Uterus (tissue), 4 donors: Measurements from ENCODE around the gene MAP1LC3A. TPM values are rescaled to one million over a fixed set of nuclear protein-coding genes. Genes with fewer than 3 reads are reported as not detected.
"Not testable (repeated sequence)": the region's sequence is repeated elsewhere in the genome, so short reads cannot be mapped to it uniquely, and the experiment has no call there.

Experiments used
- DNase-seq, 2 donors: peaks; one replicate each; pipeline ENCODE4 v3.0.0-alpha.2; 2019 to 2020
- H3K27ac ChIP-seq, 2 donors: fragments of 200-600 bp; sonication (generic); 1 replicate in 1 of 2; 2 replicates in 1 of 2; pipeline ENCODE4 v1.5.1; 2016 to 2018
- H3K27me3 ChIP-seq, 2 donors: fragments of 200-600 bp; sonication (generic); one replicate each; pipeline ENCODE4 v1.5.1; 2018 to 2019; ENCODE audit warnings: control low read depth in 1 of 2
- H3K36me3 ChIP-seq, 2 donors: fragments of 200-600 bp; sonication (generic); one replicate each; pipeline ENCODE4 v1.5.1; 2019; ENCODE audit warnings: control low read depth in 1 of 2
- H3K4me1 ChIP-seq, 2 donors: fragments of 200-600 bp; sonication (generic); one replicate each; pipeline ENCODE4 v1.5.1; 2018 to 2019; ENCODE audit warnings: control low read depth in 1 of 2
- H3K4me3 ChIP-seq, 2 donors: fragments of 200-600 bp; sonication (generic); 1 replicate in 1 of 2; 2 replicates in 1 of 2; pipeline ENCODE4 v1.5.1; 2018 to 2019; ENCODE audit warnings: mild to moderate bottlenecking in 1 of 2
- H3K9me3 ChIP-seq, 2 donors: fragments of 200-600 bp; sonication (generic); one replicate each; pipeline ENCODE4 v1.5.1; 2019; ENCODE audit warnings: control low read depth in 1 of 2
- CTCF ChIP-seq, 4 experiments: fragments of 200-600 bp in 2 of 4; fragments of 450-650 bp in 2 of 4; sonication (generic) in 2 of 4; IDR thresholded peaks; one replicate each; pipeline ENCODE4 v1.5.1; 2016 to 2019; ENCODE audit warnings: antibody characterized with exemption in 4 of 4, mild to moderate bottlenecking in 2 of 4, moderate library complexity in 1 of 4
- POLR2A ChIP-seq, 2 donors: fragments of 450-650 bp; IDR thresholded peaks; one replicate each; pipeline ENCODE4 v1.6.1; 2016; ENCODE audit warnings: antibody characterized with exemption in 2 of 2, mild to moderate bottlenecking in 1 of 2, moderate library complexity in 1 of 2
- intact Hi-C: fragments of 100-400 bp; cut with DNase I; formaldehyde crosslinking; loops from one replicate; pipeline ENCODE4 v1.15.1; 2023; ENCODE audit warnings: low total_unique reads
- total RNA-seq, 4 donors: library from RNA; depleted of rRNA in 3 of 4; stranded (reverse); fragments of >200 nt in 3 of 4; gene quantifications; one replicate each; pipeline versions ENCODE4 v1.1.0 to v1.2.4, GENCODE V29; 2014 to 2023
- donor health status: DM: yes; HTN: yes; CAD: no.

MAP1LC3A gene
- total RNA-seq, 4 donors from 2014 or later = 6.7 to 57.1 (median 20.0) TPM

GRCh38 chr20:34514897-34515483 lies 43.5 kb upstream of the MAP1LC3A start:
- no peaks in the 10 kb centered on the region for H3K9me3 ChIP-seq
- intact Hi-C loops = no loop called here
- H3K4me1 ChIP-seq = peaks cover 0 to 6% of the 10 kb centered on the region in 2 donors
- H3K4me3 ChIP-seq = peak overlapping the region; percentile 61 to 72
- no peak for DNase-seq
- H3K27ac ChIP-seq = peak overlapping the region; percentile 97 to 98
- no peaks in the 10 kb centered on the region for H3K27me3 ChIP-seq
- TF ChIP-seq POLR2A (IDR thresholded peaks at IDR 0.05) (no peak), CTCF (IDR thresholded peaks at IDR 0.05) (no peak)
- H3K36me3 ChIP-seq = no peaks in the 10 kb centered on the region

GRCh38 chr20:34515484-34516246 lies 42.9 kb upstream of the MAP1LC3A start:
- Histone ChIP-seq H3K27me3 (no peaks in the 10 kb centered on the region), H3K9me3 (no peaks in the 10 kb centered on the region), H3K36me3 (no peaks in the 10 kb centered on the region), H3K27ac (peak overlapping the region; percentile 97 to 98), H3K4me1 (peaks cover 0 to 6% of the 10 kb centered on the region in 2 donors), H3K4me3 (peak overlapping the region; percentile 61 to 72)
- peak; percentile 46 to 51 for DNase-seq
- intact Hi-C loops = no loop called here
- TF ChIP-seq CTCF (IDR thresholded peaks at IDR 0.05) (no peak), POLR2A (IDR thresholded peaks at IDR 0.05) (no peak)

- peak; percentile 97 to 98 for DNase-seq
- intact Hi-C loops = no loop called here
- Histone ChIP-seq H3K27me3 (no peaks in the 10 kb centered on the region), H3K4me1 (peaks cover 0 to 6% of the 10 kb centered on the region in 2 donors), H3K4me3 (peak within 1 kb of the TSS; percentile 61 to 72), H3K36me3 (no peaks in the 10 kb centered on the region), H3K27ac (peak within 1 kb of the TSS; percentile 97 to 98), H3K9me3 (no peaks in the 10 kb centered on the region)
- TF ChIP-seq POLR2A (IDR thresholded peaks at IDR 0.05) = peak; percentile 75 to 94
- TF ChIP-seq CTCF (IDR thresholded peaks at IDR 0.05) = peak in 1 of 4 experiments; percentile 20
Measured at GRCh38 chr20:34516247-34517113, 42.0 kb upstream of the MAP1LC3A start, which contains the start of gene DYNLRB1. DYNLRB1 (plus strand) TSS chr20:34516422; CDS start chr20:34516459, 37 bp downstream.

GRCh38 chr20:34517114-34517505 lies 41.4 kb upstream of the MAP1LC3A start:
- peak overlapping the region; percentile 61 to 72 for H3K4me3 ChIP-seq
- H3K9me3 ChIP-seq = no peaks in the 10 kb centered on the region
- peak overlapping the region; percentile 97 to 98 for H3K27ac ChIP-seq
- intact Hi-C loops = no loop called here
- peaks cover 0 to 6% of the 10 kb centered on the region in 2 donors for H3K4me1 ChIP-seq
- H3K27me3 ChIP-seq = no peaks in the 10 kb centered on the region
- no peak for TF ChIP-seq POLR2A (IDR thresholded peaks at IDR 0.05)
- no peak for TF ChIP-seq CTCF (IDR thresholded peaks at IDR 0.05)
- H3K36me3 ChIP-seq = no peaks in the 10 kb centered on the region
- no peak for DNase-seq

GRCh38 chr20:34518863-34519262 lies 39.7 kb upstream of the MAP1LC3A start:
- H3K4me3 ChIP-seq, H3K27ac ChIP-seq, H3K36me3 ChIP-seq, H3K4me1 ChIP-seq, H3K9me3 ChIP-seq, DNase-seq, intact Hi-C loops, H3K27me3 ChIP-seq: not testable (repeated sequence)

- H3K27ac ChIP-seq, H3K4me3 ChIP-seq, H3K27me3 ChIP-seq, H3K9me3 ChIP-seq, H3K4me1 ChIP-seq, intact Hi-C loops, H3K36me3 ChIP-seq, DNase-seq: not testable (repeated sequence)
Measured at GRCh38 chr20:34519841-34520240, 38.7 kb upstream of the MAP1LC3A start.
